GM10266 (cell line): ENCODE measurements around the gene PRPF4.
A peak's percentile ranks its signal among the peaks of the same experiment; 100 is the strongest.

Experiments
- DNase-seq: peaks from one replicate; pipeline ENCODE4 v3.0.0; 2012; ENCODE audit errors: extremely low spot score
- TF ChIP-seq, protein P1 (sequence below): IDR thresholded peaks from 2 replicates; pipeline ENCODE4 v1.5.1; 2012; ENCODE audit warnings: mild to moderate bottlenecking, low read depth; ENCODE audit not compliant: control insufficient read depth, insufficient read depth; ENCODE audit errors: missing control alignments

Gene PRPF4

GRCh38 chr9:113302792-113303418, 27.4 kb downstream of the PRPF4 start, which contains the start of gene RNF183:
RNF183 (minus strand) TSS chr9:113303376; CDS start chr9:113298184, 5,192 bp downstream.
- TF ChIP-seq, protein P1, sequence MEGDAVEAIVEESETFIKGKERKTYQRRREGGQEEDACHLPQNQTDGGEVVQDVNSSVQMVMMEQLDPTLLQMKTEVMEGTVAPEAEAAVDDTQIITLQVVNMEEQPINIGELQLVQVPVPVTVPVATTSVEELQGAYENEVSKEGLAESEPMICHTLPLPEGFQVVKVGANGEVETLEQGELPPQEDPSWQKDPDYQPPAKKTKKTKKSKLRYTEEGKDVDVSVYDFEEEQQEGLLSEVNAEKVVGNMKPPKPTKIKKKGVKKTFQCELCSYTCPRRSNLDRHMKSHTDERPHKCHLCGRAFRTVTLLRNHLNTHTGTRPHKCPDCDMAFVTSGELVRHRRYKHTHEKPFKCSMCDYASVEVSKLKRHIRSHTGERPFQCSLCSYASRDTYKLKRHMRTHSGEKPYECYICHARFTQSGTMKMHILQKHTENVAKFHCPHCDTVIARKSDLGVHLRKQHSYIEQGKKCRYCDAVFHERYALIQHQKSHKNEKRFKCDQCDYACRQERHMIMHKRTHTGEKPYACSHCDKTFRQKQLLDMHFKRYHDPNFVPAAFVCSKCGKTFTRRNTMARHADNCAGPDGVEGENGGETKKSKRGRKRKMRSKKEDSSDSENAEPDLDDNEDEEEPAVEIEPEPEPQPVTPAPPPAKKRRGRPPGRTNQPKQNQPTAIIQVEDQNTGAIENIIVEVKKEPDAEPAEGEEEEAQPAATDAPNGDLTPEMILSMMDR = no peak
- no peak for DNase-seq

DNA sequence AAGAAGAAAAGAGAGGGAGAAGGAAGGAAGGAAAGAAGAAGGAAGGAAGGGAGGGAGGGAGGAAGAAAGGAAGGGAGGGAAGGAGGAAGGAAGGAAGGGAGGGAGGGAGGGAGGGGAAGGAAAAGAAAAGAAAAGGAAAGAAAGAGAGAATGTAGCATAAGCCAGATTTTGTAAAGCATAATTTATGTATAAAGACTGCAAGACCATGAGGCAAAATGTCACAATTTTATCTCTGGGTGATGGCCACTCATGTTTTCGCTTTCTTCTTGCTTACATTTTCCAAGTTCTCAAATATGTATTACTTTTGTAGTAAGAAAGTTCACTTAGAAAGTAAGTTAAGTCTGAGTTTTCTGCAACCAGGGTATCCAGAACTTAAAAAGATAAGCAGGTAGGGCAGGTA, 31.1 kb downstream of the PRPF4 start:
- no peak for DNase-seq
- TF ChIP-seq, protein P1 = no peak

GRCh38 chr9:113307396-113307975, 32.0 kb downstream of the PRPF4 start:
- TF ChIP-seq, protein P1 = no peak

DNA sequence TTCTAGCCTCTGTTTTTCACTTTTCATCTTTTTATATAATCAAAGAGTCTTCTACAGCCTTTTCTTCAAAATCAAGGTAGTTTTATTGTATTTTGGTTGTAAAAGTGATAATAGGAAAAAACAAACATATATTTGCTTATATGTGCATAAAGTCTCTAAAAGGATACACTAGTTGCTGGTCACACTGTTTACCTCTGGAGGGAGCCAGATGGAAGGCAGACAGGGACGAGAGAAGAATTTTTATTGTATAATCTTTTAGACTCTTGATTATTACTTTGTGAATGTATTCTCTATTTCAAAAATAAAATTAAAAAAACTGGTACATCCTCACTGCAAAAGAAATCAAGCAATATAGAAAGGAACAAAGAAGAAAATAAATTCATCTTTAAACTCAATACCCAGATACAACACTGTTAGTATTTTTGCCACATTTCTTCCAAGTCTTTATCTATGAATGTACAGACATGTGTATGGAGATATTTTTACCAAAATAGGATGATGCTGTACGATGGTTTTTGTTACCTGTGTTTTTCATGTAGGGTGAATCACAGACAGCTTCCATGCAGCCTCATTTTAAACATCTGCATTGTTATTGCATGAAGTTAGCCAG, 33.9 kb downstream of the PRPF4 start:
- DNase-seq = peak; percentile 63
- TF ChIP-seq, protein P1 = peak; percentile 63

More at GRCh38 chr9:113307396-113307975, 32.0 kb downstream of the PRPF4 start:
- no peak for DNase-seq

- no peak for DNase-seq
- TF ChIP-seq, protein P1 = no peak
Observed at GRCh38 chr9:113310538-113310937, 35.1 kb downstream of the PRPF4 start.

DNA sequence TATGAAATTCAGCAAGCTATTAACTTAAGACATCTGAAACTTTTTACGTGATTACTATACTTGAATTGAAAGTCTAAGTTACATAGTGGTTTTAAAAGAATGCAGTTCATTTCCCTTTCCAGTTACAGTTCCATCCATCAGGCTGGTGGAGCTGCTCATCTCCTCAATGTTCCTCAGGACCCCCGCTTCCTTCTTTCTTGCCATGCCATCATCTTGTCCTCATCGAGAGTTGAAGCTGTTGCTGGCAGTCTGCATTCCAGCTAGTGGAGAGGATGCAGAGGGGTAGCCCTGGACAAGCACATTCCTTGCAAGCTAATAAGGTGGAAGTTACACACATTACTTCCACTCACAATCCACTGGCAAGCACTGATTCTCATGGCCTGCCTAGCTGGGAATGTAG, 36.5 kb downstream of the PRPF4 start:
- TF ChIP-seq, protein P1 = no peak
- DNase-seq = no peak

GRCh38 chr9:113313261-113313660, 37.8 kb downstream of the PRPF4 start:
- no peak for DNase-seq

More at GRCh38 chr9:113313261-113313660, 37.8 kb downstream of the PRPF4 start:
- TF ChIP-seq, protein P1 = no peak
